HFFc6 (cell line): Measurements from ENCODE around the gene ZNF524. TPM values are rescaled to one million over a fixed set of nuclear protein-coding genes. Genes with fewer than 3 reads are reported as not detected.

Source experiments
- DNase-seq: peaks from one replicate; pipeline ENCODE4 v3.0.0-alpha.2; 2018
- H3K27ac Mint-ChIP-seq: 2 replicates; pipeline ENCODE4 v1.8.0; 2020; ENCODE audit warnings: mild to moderate bottlenecking, mixed read lengths
- H3K27me3 Mint-ChIP-seq: 2 replicates; pipeline ENCODE4 v1.8.0; 2021; ENCODE audit warnings: mild to moderate bottlenecking, moderate library complexity, mixed read lengths; ENCODE audit not compliant: insufficient read depth
- H3K36me3 Mint-ChIP-seq: 2 replicates; pipeline ENCODE4 v1.8.0; 2021; ENCODE audit warnings: low read depth, mixed read lengths
- H3K4me1 Mint-ChIP-seq: 2 replicates; pipeline ENCODE4 v1.8.0; 2020; ENCODE audit warnings: low read depth, mixed read lengths
- H3K4me3 Mint-ChIP-seq: 2 replicates; pipeline ENCODE4 v1.8.0; 2020; ENCODE audit warnings: mild to moderate bottlenecking, moderate library complexity, mixed read lengths
- H3K9me3 Mint-ChIP-seq: 2 replicates; pipeline ENCODE4 v1.8.0; 2020; ENCODE audit warnings: mild to moderate bottlenecking, mixed read lengths
- CTCF ChIP-seq: fragments of 200-600 bp; sonication (generic); IDR thresholded peaks from 2 replicates; pipeline ENCODE4 v1.5.0; 2021; ENCODE audit warnings: antibody characterized with exemption, mild to moderate bottlenecking
- total RNA-seq, 6 experiments: library from RNA; stranded (reverse); fragmentation: NEBNext Ultra II Directional; extraction: Animal tissue kit (Norgen Biotek cat#: 25700); gene quantifications; 2 replicates in 1 of 6; 3 replicates in 5 of 6; pipeline ENCODE4 v1.2.3, GENCODE V29; 2021

The ZNF524 gene
- total RNA-seq, 6 experiments from 2014 or later: 9.3 to 12.0 (median 10.7) TPM

- no peak for DNase-seq
- Mint-ChIP-seq H3K9me3 (no peaks in the 10 kb centered on the region), H3K27ac (peak overlapping the region; percentile 52), H3K36me3 (peaks cover 14% of the 10 kb centered on the region), H3K4me3 (peak overlapping the region; percentile 42), H3K27me3 (peaks cover 6% of the 10 kb centered on the region), H3K4me1 (peaks cover 35% of the 10 kb centered on the region)
- TF ChIP-seq CTCF: no peak
Measured at GRCh38 chr19:55645512-55645881, 45.4 kb downstream of the ZNF524 start.

GRCh38 chr19:55646889-55647731 is 47.0 kb downstream of the ZNF524 start:
- H3K27ac Mint-ChIP-seq: peak overlapping the region; percentile 69
- DNase-seq: no peak

GRCh38 chr19:55647732-55648584 is 47.9 kb downstream of the ZNF524 start, which contains the start of gene CCDC106:
CCDC106 (plus strand) TSS chr19:55648212; CDS start chr19:55649047, 835 bp downstream.
- DNase-seq: peak; percentile 24
- TF ChIP-seq CTCF: no peak
- peaks cover 13% of the 10 kb centered on the region for H3K36me3 Mint-ChIP-seq
- peak within 1 kb of the TSS; percentile 69 for H3K27ac Mint-ChIP-seq
- no peaks in the 10 kb centered on the region for H3K9me3 Mint-ChIP-seq
- H3K4me1 Mint-ChIP-seq: peaks cover 25% of the 10 kb centered on the region
- H3K4me3 Mint-ChIP-seq: peak within 1 kb of the TSS; percentile 85
- peaks cover 5% of the 10 kb centered on the region for H3K27me3 Mint-ChIP-seq

More at GRCh38 chr19:55646889-55647731, 47.0 kb downstream of the ZNF524 start:
- Mint-ChIP-seq H3K4me3 (peak overlapping the region; percentile 84), H3K36me3 (peaks cover 14% of the 10 kb centered on the region), H3K4me1 (peaks cover 29% of the 10 kb centered on the region), H3K27me3 (peaks cover 5% of the 10 kb centered on the region), H3K9me3 (no peaks in the 10 kb centered on the region)
- TF ChIP-seq CTCF: peak; percentile 23; the same call in 1 of the 2 replicates

- Mint-ChIP-seq H3K4me1 (peaks cover 18% of the 10 kb centered on the region), H3K36me3 (peaks cover 7% of the 10 kb centered on the region; the same call in 1 of the 2 replicates), H3K27ac (peak overlapping the region; percentile 57; the same call in 1 of the 2 replicates), H3K9me3 (no peaks in the 10 kb centered on the region), H3K27me3 (peaks cover 1% of the 10 kb centered on the region), H3K4me3 (peak overlapping the region; percentile 85)
- no peak for DNase-seq
- no peak for TF ChIP-seq CTCF
Measured at GRCh38 chr19:55648585-55649267, 48.6 kb downstream of the ZNF524 start.
